Osteocyte (in vitro differentiated cells): Measurements from ENCODE around the gene FAM3D. TPM values are rescaled to one million over a fixed set of nuclear protein-coding genes. Genes with fewer than 3 reads are reported as not detected.

Source experiments
- total RNA-seq: library from RNA; stranded (reverse); gene quantifications from 2 replicates; pipeline ENCODE4 v1.2.1, GENCODE V29; 2021

The FAM3D gene
- total RNA-seq, 1 donor from 2014 or later = not detected

Other genes starting within 250 kb of the FAM3D start
- 85.5 and 89.0 TPM in 2 replicates for gene PDHB, start 232.9 kb downstream of the FAM3D start, total RNA-seq
- 13.6 and 14.4 TPM in 2 replicates for gene KCTD6, start 174.7 kb downstream of the FAM3D start, total RNA-seq
- gene ACOX2, start 129.6 kb downstream of the FAM3D start, total RNA-seq = 0.51 TPM in 1 of 2 replicates, not detected in the other
- not detected in 2 replicates for gene FAM107A, start 89.4 kb downstream of the FAM3D start, total RNA-seq